Measurements from ENCODE around the gene ZNF385C. TPM values are rescaled to one million over a fixed set of nuclear protein-coding genes. Genes with fewer than 3 reads are reported as not detected.

Gene ZNF385C
- total and polyA plus RNA-seq, 12 donors = 0.07 to 0.16 (median 0.11) TPM; not detected in 6

GRCh38 chr17:42107124-42107523, 8.9 kb upstream of the ZNF385C start:
- Histone ChIP-seq H3K4me3 (peak overlapping the region in 1 of 4 donors; percentile 44), H3K27ac (no peak overlapping the region), H3K27me3 (no peaks in the 10 kb centered on the region), H3K36me3 (replicated peaks in 1 of 2) (peaks cover 0 to 18% of the 10 kb centered on the region in 2 donors), H3K9me3 (replicated peaks in 1 of 3) (no peaks in the 10 kb centered on the region), H3K4me1 (replicated peaks in 1 of 2) (peaks cover 8 to 16% of the 10 kb centered on the region in 2 donors)
- no peak for TF ChIP-seq POLR2A (IDR thresholded peaks at IDR 0.05)
- no peak for TF ChIP-seq CTCF (IDR thresholded peaks at IDR 0.05)
- DNase-seq = no peak
- 70 to 79% (median 76%) methylated on average over 6 of the region's 6 CpGs for WGBS, 4 donors
- intact Hi-C loops (cut with DNase I) = no loop called here

- Histone ChIP-seq H3K27me3 (no peaks in the 10 kb centered on the region), H3K4me3 (no peak overlapping the region), H3K36me3 (replicated peaks in 1 of 2) (peaks cover 0 to 18% of the 10 kb centered on the region in 2 donors), H3K9me3 (replicated peaks in 1 of 3) (no peaks in the 10 kb centered on the region), H3K4me1 (replicated peaks in 1 of 2) (peaks cover 0 to 9% of the 10 kb centered on the region in 2 donors), H3K27ac (no peak overlapping the region)
- 66 to 79% (median 71%) methylated on average over 2 of the region's 2 CpGs for WGBS, 4 donors
- intact Hi-C loops (cut with DNase I) = no loop called here
- TF ChIP-seq POLR2A (IDR thresholded peaks at IDR 0.05) = no peak
- no peak for TF ChIP-seq CTCF (IDR thresholded peaks at IDR 0.05)
- DNase-seq = no peak
These were observed 7.7 kb upstream of the ZNF385C start for GRCh38 chr17:42106009-42106408.

- Histone ChIP-seq H3K36me3 (replicated peaks in 1 of 2) (peaks cover 0 to 16% of the 10 kb centered on the region in 2 donors), H3K4me3 (no peak overlapping the region), H3K27me3 (no peaks in the 10 kb centered on the region), H3K27ac (no peak overlapping the region), H3K9me3 (replicated peaks in 1 of 3) (no peaks in the 10 kb centered on the region), H3K4me1 (replicated peaks in 1 of 2) (peaks cover 0 to 4% of the 10 kb centered on the region in 2 donors)
- intact Hi-C loops (cut with DNase I) = loop anchor here in 1 of 2 donors (5.0 kb wide), 1 partner anchor 37 kb away; no protein-coding TSS in a partner anchor
- 46 to 74% (median 66%) methylated on average over 2 to 3 of the region's 3 CpGs for WGBS, 4 donors
- TF ChIP-seq CTCF (IDR thresholded peaks at IDR 0.05) = no peak
- no peak for DNase-seq
These were observed 6.0 kb upstream of the ZNF385C start for GRCh38 chr17:42104264-42104663.

GRCh38 chr17:42103221-42103954, 5.1 kb upstream of the ZNF385C start:
- Histone ChIP-seq H3K4me1 (replicated peaks in 1 of 2) (peaks cover 0 to 4% of the 10 kb centered on the region in 2 donors), H3K27ac (no peak overlapping the region), H3K27me3 (no peaks in the 10 kb centered on the region), H3K9me3 (replicated peaks in 1 of 3) (no peaks in the 10 kb centered on the region), H3K36me3 (replicated peaks in 1 of 2) (peaks cover 0 to 7% of the 10 kb centered on the region in 2 donors), H3K4me3 (no peak overlapping the region)
- 72 to 87% (median 84%) methylated on average over 4 to 11 of the region's 11 CpGs for WGBS, 4 donors
- TF ChIP-seq CTCF (IDR thresholded peaks at IDR 0.05) (no peak), POLR2A (IDR thresholded peaks at IDR 0.05) (no peak)
- intact Hi-C loops (cut with DNase I) = loop anchor here in 1 of 2 donors (5.0 kb wide), 1 partner anchor 36 kb away; no protein-coding TSS in a partner anchor
- no peak for DNase-seq
